ENCODE data around the gene KRTAP10-10. TPM values are rescaled to one million over a fixed set of nuclear protein-coding genes. Genes with fewer than 3 reads are reported as not detected.
"Not testable (repeated sequence)": the region's sequence is repeated elsewhere in the genome, so short reads cannot be mapped to it uniquely, and the experiment has no call there.

Gene KRTAP10-10
- total and polyA plus RNA-seq, 2 donors, result not detected

DNA sequence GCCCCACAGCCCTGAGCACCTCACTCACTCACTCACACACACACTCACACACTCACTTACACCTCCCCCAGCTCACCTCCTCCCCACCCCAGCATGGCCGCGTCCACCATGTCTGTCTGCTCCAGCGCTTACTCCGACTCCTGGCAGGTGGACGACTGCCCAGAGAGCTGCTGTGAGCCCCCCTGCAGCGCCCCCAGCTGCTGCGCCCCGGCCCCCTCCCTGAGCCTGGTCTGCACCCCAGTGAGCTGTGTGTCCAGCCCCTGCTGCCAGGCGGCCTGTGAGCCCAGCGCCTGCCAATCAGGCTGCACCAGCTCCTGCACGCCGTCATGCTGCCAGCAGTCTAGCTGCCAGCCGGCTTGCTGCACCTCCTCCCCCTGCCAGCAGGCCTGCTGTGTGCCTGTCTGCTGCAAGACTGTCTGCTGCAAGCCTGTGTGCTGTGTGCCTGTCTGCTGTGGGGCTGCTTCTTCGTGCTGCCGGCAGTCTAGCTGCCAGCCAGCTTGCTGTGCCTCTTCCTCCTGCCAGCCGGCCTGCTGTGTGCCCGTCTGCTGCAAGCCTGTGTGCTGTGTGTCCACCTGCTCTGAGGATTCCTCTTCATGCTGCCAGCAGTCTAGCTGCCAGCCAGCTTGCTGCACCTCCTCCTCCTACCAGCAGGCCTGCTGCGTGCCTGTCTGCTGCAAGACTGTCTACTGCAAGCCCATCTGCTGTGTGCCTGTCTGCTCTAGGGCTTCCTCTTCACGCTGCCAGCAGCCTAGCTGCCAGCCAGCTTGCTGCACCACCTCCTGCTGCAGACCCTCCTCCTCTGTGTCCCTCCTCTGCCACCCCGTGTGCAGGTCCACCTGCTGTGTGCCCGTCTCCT, 9.4 kb downstream of the KRTAP10-10 start, which contains the start of gene KRTAP10-11:
TSS of gene KRTAP10-11 (plus strand) at position 49 of the 856 bp plus-strand sequence. CDS start at position 94, 45 bp downstream.
- H3K4me3 ChIP-seq (ENCODE audit: low read length in 2 of 2); H3K27ac ChIP-seq (ENCODE audit: low read depth in 1 of 2, low read length in 1 of 2); H3K36me3 ChIP-seq (ENCODE audit: control insufficient read depth in 2 of 2, insufficient read depth in 2 of 2, low read length in 1 of 2); H3K27me3 ChIP-seq (ENCODE audit: control insufficient read depth in 2 of 2, insufficient read depth in 1 of 2, low read length in 1 of 2); DNase-seq (ENCODE audit: low read depth in 6 of 9, low spot score in 9 of 9); H3K4me1 ChIP-seq (ENCODE audit: control insufficient read depth in 2 of 2, insufficient read depth in 2 of 2, low read length in 2 of 2): not testable (repeated sequence)
- 81% methylated on average over 21 of the region's 21 CpGs for WGBS
- peaks cover 0 to 10% of the 10 kb centered on the region in 2 donors for H3K9me3 ChIP-seq (ENCODE audit: control insufficient read depth in 2 of 2, insufficient read depth in 1 of 2, low read length in 1 of 2)

DNA sequence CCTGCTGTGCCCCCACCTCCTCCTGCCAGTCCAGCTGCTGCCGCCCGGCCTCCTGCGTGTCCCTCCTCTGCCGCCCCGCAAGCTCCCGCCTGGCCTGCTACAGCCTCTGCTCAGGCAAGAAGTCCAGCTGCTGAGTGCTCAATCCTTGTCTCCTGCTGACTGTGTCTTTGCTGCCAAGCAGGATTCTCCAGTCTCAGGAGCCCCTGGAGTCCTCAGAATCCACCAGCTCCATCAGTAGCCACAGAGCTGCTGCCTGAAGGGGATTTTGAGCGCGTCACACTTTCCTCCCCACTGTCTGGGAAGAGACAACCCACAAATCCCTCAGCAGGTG, 10.0 kb downstream of the KRTAP10-10 start:
- 75% methylated on average over 8 of the region's 8 CpGs for WGBS
- DNase-seq (ENCODE audit: low read depth in 6 of 9, low spot score in 9 of 9), result no peak
- Histone ChIP-seq H3K4me3 (ENCODE audit: low read length in 2 of 2) (no peak overlapping the region), H3K27ac (ENCODE audit: low read depth in 1 of 2, low read length in 1 of 2) (no peak overlapping the region), H3K9me3 (ENCODE audit: control insufficient read depth in 2 of 2, insufficient read depth in 1 of 2, low read length in 1 of 2) (peaks cover 0 to 10% of the 10 kb centered on the region in 2 donors), H3K4me1 (ENCODE audit: control insufficient read depth in 2 of 2, insufficient read depth in 2 of 2, low read length in 2 of 2) (no peaks in the 10 kb centered on the region), H3K27me3 (ENCODE audit: control insufficient read depth in 2 of 2, insufficient read depth in 1 of 2, low read length in 1 of 2) (no peaks in the 10 kb centered on the region), H3K36me3 (ENCODE audit: control insufficient read depth in 2 of 2, insufficient read depth in 2 of 2, low read length in 1 of 2) (no peaks in the 10 kb centered on the region)

DNA sequence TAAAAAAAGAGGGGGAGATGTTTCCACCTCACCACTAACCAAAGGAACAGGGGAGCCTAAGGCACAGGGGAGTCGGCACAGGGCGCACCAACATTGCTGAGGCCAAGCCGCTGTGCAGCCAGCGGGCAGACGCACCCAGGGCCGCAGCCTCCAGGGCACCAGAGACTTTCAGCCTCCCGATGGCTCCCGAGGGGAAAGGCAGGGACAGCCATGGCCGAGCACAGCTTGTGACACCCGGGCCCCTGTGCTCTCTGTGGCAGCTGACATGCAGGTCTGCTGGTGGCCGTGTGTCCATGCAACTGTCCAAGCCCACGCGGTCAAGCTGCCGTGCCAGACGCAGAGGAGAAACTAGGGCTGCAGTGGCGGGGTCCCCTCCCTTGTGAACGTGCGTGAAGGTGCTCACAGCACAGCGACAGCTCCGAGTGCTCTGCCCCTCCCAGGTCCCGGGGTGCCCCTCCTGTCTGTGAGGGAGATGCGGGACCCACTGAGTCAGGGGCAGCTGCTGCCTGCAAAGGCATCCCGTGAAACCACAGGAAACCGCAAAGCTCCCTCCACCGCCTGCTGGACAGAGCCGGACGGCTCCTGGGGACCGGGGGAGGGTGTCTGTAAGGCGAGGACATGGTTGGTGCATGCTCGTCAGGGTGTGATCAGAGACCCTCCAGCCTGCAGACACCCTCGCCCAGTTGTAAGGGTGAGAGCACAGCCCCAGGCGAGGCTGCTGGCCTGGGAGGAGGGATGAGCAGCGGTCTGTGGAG, 11.6 kb downstream of the KRTAP10-10 start:
- no peak for DNase-seq (ENCODE audit: low read depth in 6 of 9, low spot score in 9 of 9)

DNA sequence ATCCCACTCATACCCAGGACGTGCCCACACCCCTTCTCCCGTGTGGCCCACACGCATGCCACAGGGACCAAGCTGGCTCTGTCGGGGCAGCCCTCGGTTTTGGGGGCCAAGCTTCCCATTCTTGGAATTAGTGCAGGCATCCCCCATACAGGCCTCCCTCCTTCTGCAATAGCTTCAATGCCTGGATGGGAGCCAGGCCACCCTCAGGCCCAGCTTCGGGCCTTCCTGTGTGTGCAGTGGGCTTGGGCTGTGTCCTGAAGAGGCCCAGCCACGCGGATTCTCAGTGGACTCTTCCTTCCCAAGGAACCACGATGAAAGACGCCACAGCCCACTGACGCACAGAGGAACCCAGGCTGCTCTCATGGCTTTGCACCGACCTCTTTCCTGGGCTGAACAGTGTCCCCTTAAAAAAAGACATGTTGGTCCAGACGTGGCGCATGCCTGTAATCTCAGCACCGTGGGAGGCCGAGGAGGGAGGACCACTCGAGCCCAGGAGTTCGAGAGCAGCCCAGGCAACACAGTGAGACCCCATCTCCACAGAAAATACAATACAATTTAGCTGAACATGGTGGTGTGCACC, 12.5 kb downstream of the KRTAP10-10 start:
- H3K9me3 ChIP-seq (ENCODE audit: control insufficient read depth in 2 of 2, insufficient read depth in 1 of 2, low read length in 1 of 2), result peaks cover 1 to 10% of the 10 kb centered on the region in 2 donors
- DNase-seq (ENCODE audit: low read depth in 6 of 9, low spot score in 9 of 9), result no peak
- H3K4me3 ChIP-seq (ENCODE audit: low read length in 2 of 2), result no peak overlapping the region
- no peaks in the 10 kb centered on the region for H3K36me3 ChIP-seq (ENCODE audit: control insufficient read depth in 2 of 2, insufficient read depth in 2 of 2, low read length in 1 of 2)
- 94% methylated on average over 18 of the region's 18 CpGs for WGBS
- H3K4me1 ChIP-seq (ENCODE audit: control insufficient read depth in 2 of 2, insufficient read depth in 2 of 2, low read length in 2 of 2), result no peaks in the 10 kb centered on the region
- H3K27ac ChIP-seq (ENCODE audit: low read depth in 1 of 2, low read length in 1 of 2), result no peak overlapping the region
- H3K27me3 ChIP-seq (ENCODE audit: control insufficient read depth in 2 of 2, insufficient read depth in 1 of 2, low read length in 1 of 2), result peaks cover 0 to 2% of the 10 kb centered on the region in 2 donors

More for the DNA sequence above, 11.6 kb downstream of the KRTAP10-10 start:
- Histone ChIP-seq H3K9me3 (ENCODE audit: control insufficient read depth in 2 of 2, insufficient read depth in 1 of 2, low read length in 1 of 2) (peaks cover 1 to 9% of the 10 kb centered on the region in 2 donors), H3K27me3 (ENCODE audit: control insufficient read depth in 2 of 2, insufficient read depth in 1 of 2, low read length in 1 of 2) (no peaks in the 10 kb centered on the region), H3K4me3 (ENCODE audit: low read length in 2 of 2) (no peak overlapping the region), H3K36me3 (ENCODE audit: control insufficient read depth in 2 of 2, insufficient read depth in 2 of 2, low read length in 1 of 2) (no peaks in the 10 kb centered on the region), H3K27ac (ENCODE audit: low read depth in 1 of 2, low read length in 1 of 2) (no peak overlapping the region), H3K4me1 (ENCODE audit: control insufficient read depth in 2 of 2, insufficient read depth in 2 of 2, low read length in 2 of 2) (no peaks in the 10 kb centered on the region)
- 84% methylated on average over 33 of the region's 33 CpGs for WGBS

DNA sequence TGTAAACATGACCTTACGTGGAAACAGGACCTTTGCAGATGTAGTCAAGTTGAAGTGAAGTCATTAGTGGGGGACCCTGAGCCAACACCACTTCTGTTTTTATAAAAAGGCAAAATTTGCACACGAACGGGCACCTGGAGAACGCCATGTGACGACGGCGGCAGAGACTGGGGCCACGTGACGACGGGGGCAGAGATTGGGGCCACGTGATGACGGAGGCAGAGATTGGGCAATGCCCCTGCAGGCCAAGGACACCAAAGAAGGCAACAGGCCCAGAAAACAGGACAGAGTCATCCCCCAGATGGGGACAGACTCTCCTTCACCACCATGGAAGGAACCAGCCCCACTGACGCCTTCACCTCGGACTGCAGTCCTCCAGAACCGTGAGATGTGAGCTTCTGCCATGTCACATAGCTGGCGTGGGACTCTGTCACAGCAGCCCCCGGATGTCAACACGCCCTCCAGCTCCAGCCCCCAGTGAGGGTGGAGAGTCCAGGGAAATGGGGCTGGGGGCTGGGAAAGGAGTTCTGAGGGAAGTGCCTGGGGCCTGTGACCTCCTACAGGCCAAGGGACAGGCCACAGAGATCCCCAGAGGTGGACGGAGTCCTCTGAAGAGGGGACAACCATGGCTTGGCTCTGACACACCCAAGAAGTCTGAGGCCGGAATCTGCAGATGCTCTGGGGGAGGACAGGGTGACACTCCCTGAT, 13.3 kb downstream of the KRTAP10-10 start:
- no peaks in the 10 kb centered on the region for H3K36me3 ChIP-seq (ENCODE audit: control insufficient read depth in 2 of 2, insufficient read depth in 2 of 2, low read length in 1 of 2)
- peaks cover 1 to 9% of the 10 kb centered on the region in 2 donors for H3K9me3 ChIP-seq (ENCODE audit: control insufficient read depth in 2 of 2, insufficient read depth in 1 of 2, low read length in 1 of 2)
- no peaks in the 10 kb centered on the region for H3K4me1 ChIP-seq (ENCODE audit: control insufficient read depth in 2 of 2, insufficient read depth in 2 of 2, low read length in 2 of 2)
- H3K27ac ChIP-seq (ENCODE audit: low read depth in 1 of 2, low read length in 1 of 2), result no peak overlapping the region
- no peak for DNase-seq (ENCODE audit: low read depth in 6 of 9, low spot score in 9 of 9)
- no peak overlapping the region for H3K4me3 ChIP-seq (ENCODE audit: low read length in 2 of 2)
- WGBS, result 92% methylated on average over 20 of the region's 20 CpGs
- H3K27me3 ChIP-seq (ENCODE audit: control insufficient read depth in 2 of 2, insufficient read depth in 1 of 2, low read length in 1 of 2), result peaks cover 0 to 2% of the 10 kb centered on the region in 2 donors

DNA sequence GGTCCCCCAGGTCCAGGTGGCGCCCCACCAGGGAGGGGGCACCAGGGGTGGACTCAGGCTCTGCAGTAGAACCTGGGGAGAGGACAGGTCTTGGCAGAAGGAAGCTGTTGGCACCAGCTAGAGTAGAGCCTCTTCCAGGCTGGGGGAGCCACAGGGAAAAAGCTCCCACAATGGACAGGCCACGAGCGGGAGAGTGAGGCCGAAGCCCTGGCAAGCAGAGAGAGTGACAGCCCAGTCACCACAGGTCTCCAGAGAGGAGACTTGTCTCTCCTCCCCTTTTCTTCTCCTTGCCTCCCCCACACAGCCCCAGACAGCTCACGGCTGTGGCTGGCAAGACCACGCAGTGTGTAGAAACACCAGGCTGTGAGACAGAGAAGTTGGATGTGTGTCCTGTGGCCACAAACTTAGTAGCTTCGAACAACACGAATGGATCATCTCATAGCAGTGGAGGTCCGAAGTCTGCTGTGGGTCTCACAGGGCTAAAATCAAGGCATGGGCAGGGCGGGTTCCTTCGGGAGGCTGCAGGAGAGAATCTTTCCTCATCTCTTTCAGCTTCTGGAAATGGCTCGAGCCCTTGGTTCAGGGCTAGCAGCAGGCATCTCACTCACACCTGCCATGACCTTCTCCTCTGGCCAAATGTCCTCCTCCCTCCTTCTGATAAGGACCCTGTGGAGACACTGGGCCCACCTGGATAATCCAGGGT, 14.0 kb downstream of the KRTAP10-10 start:
- DNase-seq (ENCODE audit: low read depth in 6 of 9, low spot score in 9 of 9), result no peak
- 96% methylated on average over 12 of the region's 12 CpGs for WGBS
- H3K9me3 ChIP-seq (ENCODE audit: control insufficient read depth in 2 of 2, insufficient read depth in 1 of 2, low read length in 1 of 2), result peaks cover 1 to 13% of the 10 kb centered on the region in 2 donors
- H3K27me3 ChIP-seq (ENCODE audit: control insufficient read depth in 2 of 2, insufficient read depth in 1 of 2, low read length in 1 of 2), result peaks cover 0 to 2% of the 10 kb centered on the region in 2 donors
- no peaks in the 10 kb centered on the region for H3K36me3 ChIP-seq (ENCODE audit: control insufficient read depth in 2 of 2, insufficient read depth in 2 of 2, low read length in 1 of 2)
- no peak overlapping the region for H3K27ac ChIP-seq (ENCODE audit: low read depth in 1 of 2, low read length in 1 of 2)
- H3K4me3 ChIP-seq (ENCODE audit: low read length in 2 of 2), result no peak overlapping the region
- no peaks in the 10 kb centered on the region for H3K4me1 ChIP-seq (ENCODE audit: control insufficient read depth in 2 of 2, insufficient read depth in 2 of 2, low read length in 2 of 2)

DNA sequence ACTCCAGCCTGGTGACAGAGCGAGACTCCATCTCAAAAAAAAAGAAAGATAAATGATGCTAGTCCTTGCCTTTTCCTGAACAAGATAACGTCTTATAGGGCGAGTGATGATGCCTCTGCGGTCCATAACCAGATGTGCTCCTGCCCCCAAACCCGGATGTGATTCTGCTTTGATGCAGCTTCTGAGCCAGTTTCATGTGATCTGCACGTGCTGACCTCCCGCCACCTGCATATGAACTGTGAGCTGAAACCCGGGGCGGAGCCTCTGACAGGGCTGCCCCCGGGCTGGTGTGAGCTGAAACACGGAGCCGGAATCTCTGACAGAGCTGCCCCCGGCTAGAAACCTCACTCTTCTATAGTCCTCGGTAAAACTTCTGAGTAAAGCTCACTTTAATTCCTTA, 16.0 kb downstream of the KRTAP10-10 start:
- no peaks in the 10 kb centered on the region for H3K36me3 ChIP-seq (ENCODE audit: control insufficient read depth in 2 of 2, insufficient read depth in 2 of 2, low read length in 1 of 2)
- H3K9me3 ChIP-seq (ENCODE audit: control insufficient read depth in 2 of 2, insufficient read depth in 1 of 2, low read length in 1 of 2), result peaks cover 1 to 19% of the 10 kb centered on the region in 2 donors
- no peaks in the 10 kb centered on the region for H3K4me1 ChIP-seq (ENCODE audit: control insufficient read depth in 2 of 2, insufficient read depth in 2 of 2, low read length in 2 of 2)
- H3K4me3 ChIP-seq (ENCODE audit: low read length in 2 of 2), result no peak overlapping the region
- H3K27me3 ChIP-seq (ENCODE audit: control insufficient read depth in 2 of 2, insufficient read depth in 1 of 2, low read length in 1 of 2), result peaks cover 0 to 2% of the 10 kb centered on the region in 2 donors
- no peak for DNase-seq (ENCODE audit: low read depth in 6 of 9, low spot score in 9 of 9)
- 81% methylated on average over 14 of the region's 14 CpGs for WGBS
- H3K27ac ChIP-seq (ENCODE audit: low read depth in 1 of 2, low read length in 1 of 2), result no peak overlapping the region

Data from thymus (tissue), 11 donors.